Neural cell (in vitro differentiated cells): Measurements from ENCODE around the gene GALNT10. TPM values are rescaled to one million over a fixed set of nuclear protein-coding genes. Genes with fewer than 3 reads are reported as not detected.

ENCODE experiments used
- H2AFZ ChIP-seq: fragments of 200-600, 300-800 bp; sonication (generic), shearing (Covaris generic); 2 replicates; pipeline ENCODE4 v1.6.0; 2014; ENCODE audit warnings: low read depth, mild to moderate bottlenecking, antibody characterized with exemption, low read length, moderate library complexity
- H3F3A ChIP-seq: fragments of 200-600 bp; shearing (Covaris generic); 2 replicates; pipeline ENCODE4 v1.6.1; 2016; ENCODE audit warnings: mild to moderate bottlenecking, moderate library complexity, mixed read lengths, antibody characterized with exemption, low read length; ENCODE audit not compliant: insufficient read depth, poor library complexity, severe bottlenecking
- H3K27ac ChIP-seq: fragments of 200-600, 300-800 bp; sonication (generic), shearing (Covaris generic); 2 replicates; pipeline ENCODE4 v1.5.1; 2014; ENCODE audit warnings: mild to moderate bottlenecking, low read length, moderate library complexity
- H3K27me3 ChIP-seq: fragments of 300-800, 200-600 bp; sonication (generic), shearing (Covaris generic); 2 replicates; pipeline ENCODE4 v1.6.0; 2014; ENCODE audit warnings: mild to moderate bottlenecking, low read depth, low read length, moderate library complexity; ENCODE audit not compliant: insufficient read depth
- H3K36me3 ChIP-seq: fragments of 300-800, 200-600 bp; sonication (generic), shearing (Covaris generic); 2 replicates; pipeline ENCODE4 v1.5.1; 2014; ENCODE audit warnings: mild to moderate bottlenecking, antibody characterized with exemption, low read length, moderate library complexity; ENCODE audit not compliant: insufficient read depth
- H3K4me2 ChIP-seq: fragments of 300-800, 200-600 bp; sonication (generic), shearing (Covaris generic); 2 replicates; pipeline ENCODE4 v1.6.0; 2014; ENCODE audit warnings: mild to moderate bottlenecking, low read length
- H3K4me3 ChIP-seq: fragments of 300-800, 200-600 bp; sonication (generic), shearing (Covaris generic); 2 replicates; pipeline ENCODE4 v1.5.1; 2014; ENCODE audit warnings: mild to moderate bottlenecking, low read length, moderate library complexity
- H3K79me2 ChIP-seq: fragments of 200-600 bp; shearing (Covaris generic); replicated peaks from 2 replicates; pipeline ENCODE4 v1.6.0; 2014; ENCODE audit warnings: mild to moderate bottlenecking, low read length, moderate library complexity; ENCODE audit not compliant: insufficient read depth
- H3K9ac ChIP-seq: fragments of 300-800, 200-600 bp; sonication (generic), shearing (Covaris generic); 2 replicates; pipeline ENCODE4 v1.6.1; 2016; ENCODE audit warnings: mild to moderate bottlenecking, low read length, mixed read lengths
- H3K9me2 ChIP-seq: fragments of 200-600 bp; shearing (Covaris generic); 2 replicates; pipeline ENCODE4 v1.6.1; 2016; ENCODE audit warnings: mild to moderate bottlenecking, low read length, mixed read lengths; ENCODE audit not compliant: insufficient read depth
- H3K9me3 ChIP-seq: fragments of 200-600, 300-800 bp; sonication (generic), shearing (Covaris generic); 2 replicates; pipeline ENCODE4 v1.6.1; 2016; ENCODE audit warnings: mild to moderate bottlenecking, mixed run types, low read length, moderate library complexity, mixed read lengths
- H4K20me1 ChIP-seq: fragments of 200-600 bp; shearing (Covaris generic); 2 replicates; pipeline ENCODE4 v1.6.1; 2016; ENCODE audit warnings: mild to moderate bottlenecking, mixed run types; ENCODE audit not compliant: insufficient read depth
- EP300 ChIP-seq: fragments of 450-650 bp; conservative IDR thresholded peaks from 2 replicates; pipeline ENCODE4 v1.6.1; 2014; ENCODE audit warnings: antibody characterized with exemption, mild to moderate bottlenecking, moderate library complexity; ENCODE audit not compliant: poor library complexity, severe bottlenecking
- EZH2 ChIP-seq: fragments of 200-600, 300-800 bp; shearing (Covaris generic), sonication (generic); IDR thresholded peaks from 2 replicates; pipeline ENCODE4 v1.6.1; 2014; ENCODE audit warnings: antibody characterized with exemption, low read length, borderline replicate concordance, mild to moderate bottlenecking; ENCODE audit not compliant: insufficient read depth, poor library complexity, severe bottlenecking
- MXI1 ChIP-seq: fragments of 450-650 bp; conservative IDR thresholded peaks from 2 replicates; pipeline ENCODE4 v1.6.1; 2014; ENCODE audit warnings: antibody characterized with exemption, mild to moderate bottlenecking; ENCODE audit not compliant: poor library complexity, severe bottlenecking
- POLR2AphosphoS5 ChIP-seq: IDR thresholded peaks from 2 replicates; pipeline ENCODE4 v1.6.1; 2012
- RAD21 ChIP-seq: fragments of 450-650 bp; conservative IDR thresholded peaks from 2 replicates; pipeline ENCODE4 v1.6.1; 2014; ENCODE audit warnings: antibody characterized with exemption, mild to moderate bottlenecking, moderate library complexity
- SMC3 ChIP-seq: fragments of 450-650 bp; conservative IDR thresholded peaks from 2 replicates; pipeline ENCODE4 v1.6.1; 2014; ENCODE audit warnings: antibody characterized with exemption, mild to moderate bottlenecking, moderate library complexity; ENCODE audit not compliant: poor library complexity
- TAF1 ChIP-seq: IDR thresholded peaks from 2 replicates; pipeline ENCODE4 v1.6.1; 2012; ENCODE audit warnings: low read depth
- polyA plus RNA-seq: library from polyadenylated mRNA; depleted of rRNA; stranded (reverse); fragments of >200 nt; gene quantifications from 2 replicates; pipeline ENCODE4 v1.2.3, GENCODE V29; 2014
- TF ChIP-seq, protein P1 (sequence below): fragments of 450-650 bp; IDR thresholded peaks from 2 replicates; pipeline ENCODE4 v1.5.1; 2014; ENCODE audit warnings: antibody characterized with exemption, mild to moderate bottlenecking, moderate library complexity; ENCODE audit not compliant: poor library complexity, severe bottlenecking
- TF ChIP-seq, protein P2 (sequence below): IDR thresholded peaks from 2 replicates; pipeline ENCODE4 v1.6.1; 2012; ENCODE audit warnings: borderline replicate concordance

Gene GALNT10
- polyA plus RNA-seq, 1 donor from 2014 or later, result 3.1 TPM

DNA sequence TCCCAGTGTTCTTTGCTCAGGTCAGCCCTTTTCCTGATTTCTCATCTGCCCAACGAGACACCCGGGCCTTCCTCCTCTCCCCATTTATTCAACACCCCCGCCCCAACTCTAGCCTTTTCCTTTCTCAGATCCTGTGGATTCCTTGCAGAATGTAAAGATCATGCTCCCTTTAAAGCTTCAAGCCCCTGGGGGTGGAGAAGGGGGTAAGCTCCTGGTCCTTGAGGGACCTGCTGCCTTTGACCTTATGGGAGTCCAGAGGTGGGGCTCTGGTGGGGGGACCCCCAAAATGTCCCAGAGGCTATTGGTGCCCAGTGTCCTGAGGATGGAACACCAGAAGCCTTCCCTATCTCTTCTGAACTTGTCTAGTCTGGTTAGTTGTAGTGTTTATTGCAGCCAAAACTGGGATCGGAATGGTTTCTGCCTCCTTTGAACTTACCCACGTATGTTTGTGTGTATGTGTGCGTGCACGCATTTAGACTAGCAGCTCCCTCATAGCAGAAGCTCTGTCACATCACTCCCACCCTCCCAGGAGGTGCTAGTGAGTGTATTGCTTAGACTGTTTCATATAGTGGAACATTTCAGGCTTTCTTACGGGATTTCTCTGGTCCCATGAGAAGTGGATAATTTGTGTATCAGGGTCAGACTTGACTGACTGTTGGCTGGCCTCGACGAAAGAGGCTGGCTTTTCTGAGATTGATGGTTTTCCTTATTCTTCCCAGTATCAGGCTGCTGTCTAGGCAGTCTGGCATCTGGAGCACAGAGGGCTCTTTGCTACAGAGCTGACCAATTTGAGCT, 1.1 kb downstream of the GALNT10 start:
- Histone ChIP-seq H3K9me3 (no peaks in the 10 kb centered on the region), H2AFZ (no peak overlapping the region), H3K36me3 (no peaks in the 10 kb centered on the region), H3K9ac (no peak overlapping the region), H3K9me2 (no peaks in the 10 kb centered on the region), H3K79me2 (no peaks in the 10 kb centered on the region), H3K27ac (no peak overlapping the region), H3K27me3 (peaks cover 16% of the 10 kb centered on the region), H3F3A (no peaks in the 10 kb centered on the region), H4K20me1 (no peaks in the 10 kb centered on the region), H3K4me2 (no peak overlapping the region), H3K4me3 (peak overlapping the region; percentile 75)
- TF ChIP-seq, protein P1, sequence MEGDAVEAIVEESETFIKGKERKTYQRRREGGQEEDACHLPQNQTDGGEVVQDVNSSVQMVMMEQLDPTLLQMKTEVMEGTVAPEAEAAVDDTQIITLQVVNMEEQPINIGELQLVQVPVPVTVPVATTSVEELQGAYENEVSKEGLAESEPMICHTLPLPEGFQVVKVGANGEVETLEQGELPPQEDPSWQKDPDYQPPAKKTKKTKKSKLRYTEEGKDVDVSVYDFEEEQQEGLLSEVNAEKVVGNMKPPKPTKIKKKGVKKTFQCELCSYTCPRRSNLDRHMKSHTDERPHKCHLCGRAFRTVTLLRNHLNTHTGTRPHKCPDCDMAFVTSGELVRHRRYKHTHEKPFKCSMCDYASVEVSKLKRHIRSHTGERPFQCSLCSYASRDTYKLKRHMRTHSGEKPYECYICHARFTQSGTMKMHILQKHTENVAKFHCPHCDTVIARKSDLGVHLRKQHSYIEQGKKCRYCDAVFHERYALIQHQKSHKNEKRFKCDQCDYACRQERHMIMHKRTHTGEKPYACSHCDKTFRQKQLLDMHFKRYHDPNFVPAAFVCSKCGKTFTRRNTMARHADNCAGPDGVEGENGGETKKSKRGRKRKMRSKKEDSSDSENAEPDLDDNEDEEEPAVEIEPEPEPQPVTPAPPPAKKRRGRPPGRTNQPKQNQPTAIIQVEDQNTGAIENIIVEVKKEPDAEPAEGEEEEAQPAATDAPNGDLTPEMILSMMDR, result no peak
- TF ChIP-seq EZH2 (no peak), RAD21 (no peak), MXI1 (no peak), SMC3 (no peak), EP300 (no peak), POLR2AphosphoS5 (no peak), TAF1 (no peak)
- TF ChIP-seq, protein P2, sequence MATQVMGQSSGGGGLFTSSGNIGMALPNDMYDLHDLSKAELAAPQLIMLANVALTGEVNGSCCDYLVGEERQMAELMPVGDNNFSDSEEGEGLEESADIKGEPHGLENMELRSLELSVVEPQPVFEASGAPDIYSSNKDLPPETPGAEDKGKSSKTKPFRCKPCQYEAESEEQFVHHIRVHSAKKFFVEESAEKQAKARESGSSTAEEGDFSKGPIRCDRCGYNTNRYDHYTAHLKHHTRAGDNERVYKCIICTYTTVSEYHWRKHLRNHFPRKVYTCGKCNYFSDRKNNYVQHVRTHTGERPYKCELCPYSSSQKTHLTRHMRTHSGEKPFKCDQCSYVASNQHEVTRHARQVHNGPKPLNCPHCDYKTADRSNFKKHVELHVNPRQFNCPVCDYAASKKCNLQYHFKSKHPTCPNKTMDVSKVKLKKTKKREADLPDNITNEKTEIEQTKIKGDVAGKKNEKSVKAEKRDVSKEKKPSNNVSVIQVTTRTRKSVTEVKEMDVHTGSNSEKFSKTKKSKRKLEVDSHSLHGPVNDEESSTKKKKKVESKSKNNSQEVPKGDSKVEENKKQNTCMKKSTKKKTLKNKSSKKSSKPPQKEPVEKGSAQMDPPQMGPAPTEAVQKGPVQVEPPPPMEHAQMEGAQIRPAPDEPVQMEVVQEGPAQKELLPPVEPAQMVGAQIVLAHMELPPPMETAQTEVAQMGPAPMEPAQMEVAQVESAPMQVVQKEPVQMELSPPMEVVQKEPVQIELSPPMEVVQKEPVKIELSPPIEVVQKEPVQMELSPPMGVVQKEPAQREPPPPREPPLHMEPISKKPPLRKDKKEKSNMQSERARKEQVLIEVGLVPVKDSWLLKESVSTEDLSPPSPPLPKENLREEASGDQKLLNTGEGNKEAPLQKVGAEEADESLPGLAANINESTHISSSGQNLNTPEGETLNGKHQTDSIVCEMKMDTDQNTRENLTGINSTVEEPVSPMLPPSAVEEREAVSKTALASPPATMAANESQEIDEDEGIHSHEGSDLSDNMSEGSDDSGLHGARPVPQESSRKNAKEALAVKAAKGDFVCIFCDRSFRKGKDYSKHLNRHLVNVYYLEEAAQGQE, result no peak

DNA sequence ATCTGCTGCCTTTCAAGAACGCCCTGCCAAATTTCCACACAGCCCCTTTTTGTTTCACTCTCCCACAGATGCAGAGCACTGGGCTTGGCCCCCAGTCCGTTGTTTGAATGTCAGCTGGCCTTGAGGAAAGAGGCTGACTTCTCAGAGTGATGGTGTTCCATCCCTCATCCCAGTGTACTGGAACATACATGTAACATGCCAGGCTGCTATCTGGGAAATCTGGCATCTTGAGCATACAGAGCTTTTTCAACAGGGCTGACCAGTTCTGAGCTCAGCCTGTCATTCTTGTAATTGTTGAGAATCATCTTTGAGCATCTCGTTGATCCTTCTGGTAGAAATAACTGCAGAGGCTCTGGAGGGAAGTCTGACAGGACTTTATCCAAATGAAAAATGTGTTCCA, 2.8 kb downstream of the GALNT10 start:
- H3K9ac ChIP-seq, result no peak overlapping the region
- no peaks in the 10 kb centered on the region for H3K9me3 ChIP-seq
- TF ChIP-seq, protein P1, result no peak
- TF ChIP-seq POLR2AphosphoS5 (no peak), MXI1 (no peak)
- TF ChIP-seq, protein P2, result no peak
- no peaks in the 10 kb centered on the region for H3K36me3 ChIP-seq
- H3K27ac ChIP-seq, result no peak overlapping the region
- no peaks in the 10 kb centered on the region for H4K20me1 ChIP-seq
- no peaks in the 10 kb centered on the region for H3F3A ChIP-seq
- H3K27me3 ChIP-seq, result peaks cover 16% of the 10 kb centered on the region
- H2AFZ ChIP-seq, result no peak overlapping the region
- H3K4me3 ChIP-seq, result no peak overlapping the region
- H3K4me2 ChIP-seq, result no peak overlapping the region
- H3K9me2 ChIP-seq, result no peaks in the 10 kb centered on the region
- no peaks in the 10 kb centered on the region for H3K79me2 ChIP-seq
